GM08714 (cell line): ENCODE data around the gene CENPB.
"Not testable (repeated sequence)": the region's sequence is repeated elsewhere in the genome, so short reads cannot be mapped to it uniquely, and the experiment has no call there.

Experiments
- H3K4me3 ChIP-seq: fragments of 200-500 bp; sonication (Bioruptor generic); 2 replicates; pipeline ENCODE4 v1.5.1; 2014; ENCODE audit warnings: mild to moderate bottlenecking, low read length, inconsistent platforms
- ZNF274 ChIP-seq: IDR thresholded peaks from 2 replicates; pipeline ENCODE4 v1.6.1; 2012; ENCODE audit warnings: mild to moderate bottlenecking, low read depth, low read length

Gene CENPB, protein sequence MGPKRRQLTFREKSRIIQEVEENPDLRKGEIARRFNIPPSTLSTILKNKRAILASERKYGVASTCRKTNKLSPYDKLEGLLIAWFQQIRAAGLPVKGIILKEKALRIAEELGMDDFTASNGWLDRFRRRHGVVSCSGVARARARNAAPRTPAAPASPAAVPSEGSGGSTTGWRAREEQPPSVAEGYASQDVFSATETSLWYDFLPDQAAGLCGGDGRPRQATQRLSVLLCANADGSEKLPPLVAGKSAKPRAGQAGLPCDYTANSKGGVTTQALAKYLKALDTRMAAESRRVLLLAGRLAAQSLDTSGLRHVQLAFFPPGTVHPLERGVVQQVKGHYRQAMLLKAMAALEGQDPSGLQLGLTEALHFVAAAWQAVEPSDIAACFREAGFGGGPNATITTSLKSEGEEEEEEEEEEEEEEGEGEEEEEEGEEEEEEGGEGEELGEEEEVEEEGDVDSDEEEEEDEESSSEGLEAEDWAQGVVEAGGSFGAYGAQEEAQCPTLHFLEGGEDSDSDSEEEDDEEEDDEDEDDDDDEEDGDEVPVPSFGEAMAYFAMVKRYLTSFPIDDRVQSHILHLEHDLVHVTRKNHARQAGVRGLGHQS

DNA sequence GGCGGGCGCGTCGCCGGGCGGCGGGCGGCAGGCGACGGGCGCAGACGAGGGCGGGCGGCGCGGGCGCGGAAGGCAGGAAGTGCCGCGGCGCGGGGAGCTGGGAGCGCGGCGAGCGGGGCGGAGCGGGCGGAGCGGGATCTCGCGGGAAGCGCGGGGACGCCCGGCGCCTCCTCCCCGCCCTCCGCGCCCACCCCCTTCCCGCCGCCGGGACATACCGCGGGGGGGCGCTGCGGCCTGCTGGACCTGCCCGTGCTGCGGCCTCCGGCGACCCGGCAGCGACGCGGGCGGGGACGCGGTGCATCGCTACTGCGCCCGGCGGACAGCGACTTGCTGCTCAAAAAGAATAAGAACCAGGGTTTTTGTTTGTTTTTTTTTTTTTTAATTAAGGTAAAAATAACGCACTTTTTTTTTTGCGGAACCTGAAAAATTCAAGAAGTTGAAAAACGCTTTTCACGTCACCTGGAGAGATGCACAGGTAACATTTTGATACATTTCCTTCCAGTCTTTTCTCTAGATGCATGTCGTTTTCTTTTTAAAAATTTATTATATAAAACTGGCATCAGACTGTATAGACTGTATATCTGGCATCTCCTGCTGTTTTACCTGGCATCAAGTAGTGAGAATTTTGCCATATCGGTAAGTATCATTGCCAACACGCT, at the start of gene CENPB:
Gene CENPB, minus strand, starts transcription at position 76 of the 659 bp plus-strand sequence. CDS start 257 bp downstream, outside the sequence.
- TF ChIP-seq ZNF274 = no peak
- peak within 1 kb of the TSS; percentile 66 for H3K4me3 ChIP-seq

GRCh38 chr20:3836132-3836531, 49.6 kb upstream of the CENPB start:
- no peak for TF ChIP-seq ZNF274
- no peak overlapping the region for H3K4me3 ChIP-seq

DNA sequence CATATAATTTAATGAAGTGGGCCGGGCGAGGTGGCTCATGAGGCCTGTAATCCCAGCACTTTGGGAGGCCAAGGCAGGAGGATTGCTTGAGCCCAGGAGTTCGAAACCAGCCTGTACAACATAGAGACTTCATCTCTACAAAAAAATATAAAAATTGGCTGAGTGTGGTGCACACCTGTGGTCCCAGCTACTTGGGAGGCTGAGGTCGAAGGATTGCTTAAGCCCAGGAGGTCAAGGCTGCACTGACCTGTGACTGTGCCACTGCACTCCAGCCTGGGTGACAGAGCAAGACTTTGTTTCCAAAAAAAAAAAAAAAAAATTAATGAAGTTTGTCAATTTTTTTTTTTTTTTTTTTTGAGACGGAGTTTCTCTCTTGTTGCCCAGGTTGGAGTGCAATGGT, 43.4 kb upstream of the CENPB start:
- H3K4me3 ChIP-seq = not testable (repeated sequence)

- TF ChIP-seq ZNF274 = no peak
- no peak overlapping the region for H3K4me3 ChIP-seq
Observed at GRCh38 chr20:3828798-3829197, 42.3 kb upstream of the CENPB start.

- TF ChIP-seq ZNF274 = no peak
- no peak overlapping the region for H3K4me3 ChIP-seq
Observed at GRCh38 chr20:3826420-3826819, 39.9 kb upstream of the CENPB start.

DNA sequence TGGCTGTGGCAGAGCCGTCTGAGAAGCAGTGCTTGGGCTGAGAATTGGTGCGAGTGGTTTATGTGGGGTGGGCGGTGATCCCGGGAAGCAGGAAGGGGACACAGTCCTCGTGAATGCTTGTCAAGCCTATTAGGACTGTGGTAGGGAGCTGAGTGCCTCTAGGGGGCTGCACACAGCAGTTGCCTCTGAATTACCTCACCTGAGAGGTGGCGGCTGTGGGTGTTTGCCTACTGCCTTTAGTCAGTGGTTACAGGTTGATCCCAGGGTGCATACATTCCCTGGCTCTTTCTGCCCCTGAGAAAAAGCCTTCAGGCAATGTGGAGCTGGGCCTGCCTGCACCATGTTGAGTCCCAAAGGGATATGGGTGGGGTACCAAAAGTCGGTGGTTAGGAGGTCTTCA, 39.0 kb upstream of the CENPB start:
- no peak for TF ChIP-seq ZNF274
- no peak overlapping the region for H3K4me3 ChIP-seq

DNA sequence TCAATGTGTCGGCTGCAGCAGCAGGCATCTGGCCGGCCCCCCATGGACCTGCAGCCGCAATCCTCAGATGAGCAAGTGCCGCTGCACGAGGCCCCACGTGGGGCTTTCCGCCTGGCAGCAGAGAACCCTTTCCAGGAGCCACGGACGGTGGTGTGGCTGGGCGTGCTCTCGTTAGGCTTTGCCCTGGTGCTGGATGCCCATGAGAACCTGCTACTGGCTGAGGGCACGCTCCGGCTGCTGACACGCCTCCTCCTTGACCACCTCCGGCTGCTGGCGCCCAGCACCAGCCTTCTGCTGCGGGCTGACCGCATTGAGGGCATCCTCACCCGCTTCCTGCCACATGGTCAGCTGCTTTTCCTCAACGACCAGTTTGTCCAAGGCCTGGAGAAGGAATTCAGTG, 37.3 kb upstream of the CENPB start:
- H3K4me3 ChIP-seq = no peak overlapping the region
- TF ChIP-seq ZNF274 = no peak

DNA sequence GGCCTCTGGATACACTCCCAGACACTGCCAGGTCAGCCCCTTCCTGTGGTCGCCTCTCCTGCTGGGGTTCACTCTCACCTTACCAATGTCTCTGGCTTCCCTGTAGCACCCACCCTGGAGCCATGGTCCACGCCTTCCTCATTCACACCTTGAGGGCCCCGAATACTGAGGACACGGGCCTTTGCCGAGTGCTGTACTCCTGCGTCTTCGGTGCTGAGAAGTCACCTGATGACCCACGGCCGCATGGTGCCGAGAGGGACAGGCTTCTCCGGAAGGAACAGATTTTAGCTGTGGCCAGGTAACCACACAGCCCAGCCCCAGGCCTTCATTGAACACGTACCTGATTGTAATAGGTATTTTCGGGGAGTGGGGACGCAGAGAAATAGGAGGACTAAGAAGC, 35.5 kb upstream of the CENPB start:
- no peak overlapping the region for H3K4me3 ChIP-seq
- no peak for TF ChIP-seq ZNF274

GRCh38 chr20:3820901-3821727, 34.6 kb upstream of the CENPB start:
- no peak for TF ChIP-seq ZNF274
- H3K4me3 ChIP-seq = peak overlapping the region; percentile 86

DNA sequence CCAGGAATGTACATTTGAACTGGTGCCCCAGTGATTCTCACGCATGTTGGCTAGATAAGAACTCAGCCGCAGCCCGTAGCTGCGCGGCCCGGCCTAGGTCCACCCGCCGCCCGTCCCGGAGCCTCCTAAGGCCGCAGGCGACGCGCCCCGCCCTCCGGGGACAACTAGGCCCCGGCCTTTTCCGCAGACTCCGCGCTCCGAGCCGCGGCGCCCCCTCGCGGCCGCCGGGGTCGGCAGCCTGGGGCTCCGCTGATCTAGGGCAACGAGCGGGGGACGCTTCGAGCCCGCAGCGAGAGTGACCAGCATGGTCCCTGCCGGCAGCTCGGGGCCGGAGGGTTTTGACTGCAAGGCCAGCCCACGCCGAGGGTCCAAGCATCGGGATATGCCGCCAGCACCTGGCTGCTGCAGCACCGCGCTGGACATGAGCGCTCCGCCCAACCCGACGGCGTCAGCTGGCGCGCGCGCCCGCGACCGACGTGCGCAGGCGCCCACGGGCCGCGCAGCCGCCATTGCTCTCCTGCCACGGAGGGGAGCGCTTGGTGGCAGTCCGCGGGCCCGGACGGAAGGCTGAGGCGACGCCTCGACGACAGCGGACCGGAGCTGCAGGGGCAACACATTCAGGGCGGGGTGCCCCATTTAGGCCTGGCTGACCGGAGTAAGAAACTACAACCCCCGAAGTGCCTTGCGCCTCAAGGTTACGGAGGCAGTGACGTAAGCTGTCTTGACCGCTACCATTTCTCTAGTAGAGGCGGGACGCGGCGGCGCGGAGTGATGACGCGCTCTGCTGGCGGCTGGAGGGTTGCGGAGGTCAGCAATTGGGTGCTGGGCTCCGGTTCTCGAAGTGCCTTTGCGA, 33.7 kb upstream of the CENPB start, which contains the start of gene AP5S1:
Gene AP5S1, plus strand, starts transcription at position 500 of the 853 bp plus-strand sequence. CDS start 1,571 bp downstream, outside the sequence.
- no peak for TF ChIP-seq ZNF274
- peak within 1 kb of the TSS; percentile 86 for H3K4me3 ChIP-seq

DNA sequence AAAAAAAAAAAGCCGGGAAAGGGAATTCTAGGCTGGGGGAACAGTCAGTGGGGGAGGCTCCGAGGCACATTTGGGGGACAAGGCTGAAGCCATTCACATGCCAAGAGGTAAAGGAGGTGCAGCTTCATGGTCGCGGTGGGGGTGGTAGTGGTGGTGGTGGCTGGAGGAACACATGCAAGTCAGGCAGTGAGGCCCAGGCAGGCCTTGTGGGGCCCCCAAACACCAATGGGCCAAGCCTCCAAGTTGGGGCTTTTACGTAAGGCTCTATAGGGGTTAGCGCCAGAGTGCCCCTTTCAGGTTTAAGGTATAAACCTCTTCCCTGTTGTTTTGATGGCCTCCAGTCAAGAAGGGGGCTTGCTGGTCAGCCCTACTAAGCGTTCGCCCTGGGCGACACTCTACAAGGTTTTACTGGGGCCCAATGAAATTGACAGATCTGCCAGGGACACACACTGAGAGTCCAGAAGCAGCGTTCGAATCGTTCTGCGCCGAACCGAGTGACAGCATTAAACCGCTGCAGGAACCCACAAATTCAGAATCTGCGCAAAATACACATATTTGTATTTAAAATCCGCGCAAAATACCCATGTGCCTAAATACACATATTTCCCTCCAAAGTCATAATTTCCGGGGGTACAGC, 33.0 kb upstream of the CENPB start:
- no peak for TF ChIP-seq ZNF274
- peak overlapping the region; percentile 86; the same call in 1 of the 2 replicates for H3K4me3 ChIP-seq
